K562 (cell line): Measurements from ENCODE around the gene SPATA16. TPM values are rescaled to one million over a fixed set of nuclear protein-coding genes. Genes with fewer than 3 reads are reported as not detected.

ENCODE experiments used
- ATAC-seq: fragments of 200-7000 bp; cut with Tn5 transposase; 3 replicates; pipeline ENCODE4 v1.9.1; 2020; ENCODE audit warnings: moderate library complexity
- BruUV-seq: library from RNA; stranded (reverse); fragments of 400-500 nt; replicated peaks from 2 replicates; lab custom pipeline; 2021; lab: Mats Ljungman, UMichigan
- CTCF ChIA-PET: fragments of 300-600 bp; formaldehyde crosslinking; extraction: SDS; loops from one replicate; lab custom pipeline; 2021; ENCODE audit warnings: low intra/inter-chr PET ratio; lab: Yijun Ruan, JAX
- POLR2A ChIA-PET: fragments of 300-600, 350-650 bp; sonication (Branson Sonifier 250); formaldehyde crosslinking; extraction: SDS; loops from one replicate; lab custom pipeline; 2021; ENCODE audit warnings: antibody characterized with exemption, inconsistent platforms; lab: Yijun Ruan, JAX
- DNase-seq, 4 experiments: peaks; one replicate each; pipeline versions ENCODE4 v3.0.0 to v3.0.0-alpha.2; 2011 to 2018; ENCODE audit warnings: low spot score in 3 of 4, mixed read lengths in 3 of 4; ENCODE audit errors: extremely low read depth in 1 of 4
- FAIRE-seq: peaks from 2 replicates; lab custom pipeline; 2011; peaks lifted over from hg19 to GRCh38; lab: Jason Lieb, UNC
- H2AFZ ChIP-seq: 2 replicates; pipeline ENCODE4 v1.6.0; 2011; ENCODE audit warnings: low read depth, low read length, control low read depth, inconsistent platforms
- H3K27ac ChIP-seq: fragments of 200-600 bp; 3 replicates; pipeline ENCODE4 v1.8.0; 2011; ENCODE audit warnings: low read depth, mild to moderate bottlenecking, control low read depth, inconsistent platforms, low read length, moderate library complexity, mixed read lengths; ENCODE audit errors: extremely low read depth
- H3K27me3 ChIP-seq, 2 experiments: fragments of 300-600 bp in 1 of 2; 2 replicates in 1 of 2; 3 replicates in 1 of 2; pipeline versions ENCODE4 v1.6.0 to v1.8.0; 2011; ENCODE audit warnings: inconsistent platforms in 2 of 2, low read length in 2 of 2, mild to moderate bottlenecking in 1 of 2, mixed read lengths in 1 of 2, moderate library complexity in 1 of 2; ENCODE audit not compliant: control insufficient read depth in 2 of 2, insufficient read depth in 2 of 2
- H3K36me3 ChIP-seq: fragments of 300-600 bp; 3 replicates; pipeline ENCODE4 v1.8.0; 2011; ENCODE audit warnings: mild to moderate bottlenecking, low read length, inconsistent platforms; ENCODE audit not compliant: control insufficient read depth, insufficient read depth
- H3K4me1 ChIP-seq, 2 experiments: fragments of 200-600 bp in 1 of 2; replicated peaks in 1 of 2; 2 replicates in 1 of 2; 3 replicates in 1 of 2; pipeline versions ENCODE4 v1.5.1 to v1.8.0; 2011; ENCODE audit warnings: inconsistent platforms in 2 of 2, low read length in 2 of 2, mild to moderate bottlenecking in 1 of 2, mixed read lengths in 1 of 2, moderate library complexity in 1 of 2; ENCODE audit not compliant: control insufficient read depth in 2 of 2, insufficient read depth in 2 of 2
- H3K4me2 ChIP-seq: 2 replicates; pipeline ENCODE4 v1.6.1; 2011; ENCODE audit warnings: low read length, control low read depth, inconsistent platforms, mixed read lengths; ENCODE audit not compliant: insufficient read depth
- H3K4me3 ChIP-seq: fragments of 200-600 bp; sonication (generic), shearing (Covaris generic); 2 replicates; pipeline ENCODE4 v1.5.1; 2016; ENCODE audit warnings: control low read depth, inconsistent platforms
- H3K79me2 ChIP-seq: fragments of 200-600 bp; 3 replicates; pipeline ENCODE4 v1.8.0; 2011; ENCODE audit warnings: low read length, inconsistent platforms; ENCODE audit not compliant: control insufficient read depth, insufficient read depth
- H3K9ac ChIP-seq, 2 experiments: 2 replicates each; pipeline versions ENCODE4 v1.6.0 to v1.6.1; 2011; ENCODE audit warnings: low read depth in 2 of 2, low read length in 2 of 2, control low read depth in 1 of 2, inconsistent platforms in 1 of 2, mild to moderate bottlenecking in 1 of 2, mixed read lengths in 1 of 2; ENCODE audit not compliant: insufficient read depth in 1 of 2
- H3K9me1 ChIP-seq: one replicate; pipeline ENCODE4 v1.6.0; 2011; ENCODE audit warnings: inconsistent platforms, mild to moderate bottlenecking, low read length, moderate library complexity; ENCODE audit not compliant: control insufficient read depth, insufficient read depth
- H3K9me3 ChIP-seq: replicated peaks from 2 replicates; pipeline ENCODE4 v1.5.1; 2011; ENCODE audit warnings: low read depth, low read length, inconsistent platforms; ENCODE audit not compliant: control insufficient read depth, insufficient read depth
- H4K20me1 ChIP-seq: replicated peaks from 2 replicates; pipeline ENCODE4 v1.6.1; 2011; ENCODE audit warnings: low read length, inconsistent platforms, mixed read lengths; ENCODE audit not compliant: control insufficient read depth, insufficient read depth
- BRCA1 ChIP-seq, 2 experiments: fragments of 450-650 bp in 1 of 2; sonication (generic) in 1 of 2; formaldehyde crosslinking in 1 of 2; IDR thresholded peaks; 2 replicates each; pipeline versions ENCODE4 v1.5.0 to v1.6.1; 2017 to 2020; ENCODE audit warnings: mild to moderate bottlenecking in 1 of 2, missing genetic modification reagents in 1 of 2
- CHD2 ChIP-seq: IDR thresholded peaks from 2 replicates; pipeline ENCODE4 v1.6.1; 2011; ENCODE audit warnings: low read depth, low read length
- CTBP1 ChIP-seq: fragments of 450-650 bp; IDR thresholded peaks from 2 replicates; pipeline ENCODE4 v1.6.1; 2016; ENCODE audit warnings: borderline replicate concordance
- DMBX1 ChIP-seq: fragments of 250-450 bp; sonication (Bioruptor Pico); IDR thresholded peaks from 2 replicates; pipeline ENCODE4 v1.8.0; 2022; ENCODE audit warnings: inconsistent platforms, mild to moderate bottlenecking, moderate library complexity, borderline replicate concordance
- EGR1 ChIP-seq: fragments of 450-650 bp; conservative IDR thresholded peaks from 2 replicates; pipeline ENCODE4 v1.6.1; 2017; ENCODE audit warnings: mild to moderate bottlenecking
- GATAD2B ChIP-seq: fragments of 450-650 bp; IDR thresholded peaks from 2 replicates; pipeline ENCODE4 v1.6.1; 2017; ENCODE audit warnings: mild to moderate bottlenecking, borderline replicate concordance
- MAFG ChIP-seq: fragments of 450-650 bp; conservative IDR thresholded peaks from 2 replicates; pipeline ENCODE4 v1.6.1; 2016; ENCODE audit warnings: missing genetic modification characterization, missing compliant biosample characterization
- MEIS2 ChIP-seq: fragments of 450-650 bp; IDR thresholded peaks from 2 replicates; pipeline ENCODE4 v1.6.1; 2014; ENCODE audit warnings: mild to moderate bottlenecking; ENCODE audit not compliant: partially characterized antibody
- NFE2L1 ChIP-seq: fragments of 450-650 bp; IDR thresholded peaks from 2 replicates; pipeline ENCODE4 v1.6.1; 2016; ENCODE audit warnings: missing genetic modification characterization, low read depth, mild to moderate bottlenecking, missing compliant biosample characterization, moderate library complexity, borderline replicate concordance
- POLR2AphosphoS5 ChIP-seq: IDR thresholded peaks from 2 replicates; pipeline ENCODE4 v1.6.1; 2011; ENCODE audit warnings: mild to moderate bottlenecking, low read depth, low read length, moderate library complexity; ENCODE audit not compliant: control insufficient read depth, insufficient read depth
- RAD21 ChIP-seq, 2 experiments: fragments of 250-450 bp in 1 of 2; fragments of 450-650 bp in 1 of 2; sonication (Bioruptor Pico) in 1 of 2; formaldehyde crosslinking in 1 of 2; IDR thresholded peaks in 1 of 2; conservative IDR thresholded peaks in 1 of 2; 2 replicates each; pipeline versions ENCODE4 v1.4.0 to v1.8.0; 2020 to 2022; ENCODE audit warnings: mild to moderate bottlenecking in 2 of 2, moderate library complexity in 1 of 2
- YY1 ChIP-seq, 3 experiments: IDR thresholded peaks; 2 replicates each; pipeline ENCODE4 v1.6.1; 2011; ENCODE audit warnings: low read length in 2 of 3, mild to moderate bottlenecking in 2 of 3, moderate library complexity in 2 of 3, borderline replicate concordance in 1 of 3, control low read depth in 1 of 3, low read depth in 1 of 3; ENCODE audit not compliant: insufficient read depth in 3 of 3, insufficient replicate concordance in 2 of 3, control insufficient read depth in 1 of 3, insufficient read length in 1 of 3; ENCODE audit errors: extremely low read depth in 1 of 3
- ZNF253 ChIP-seq: fragments of 250-450 bp; sonication (Bioruptor Pico); conservative IDR thresholded peaks from 2 replicates; pipeline ENCODE4 v1.6.1; 2021; ENCODE audit warnings: mild to moderate bottlenecking
- ZNF347 ChIP-seq: fragments of 450-650 bp; formaldehyde crosslinking; IDR thresholded peaks from 2 replicates; pipeline ENCODE4 v1.4.0; 2020; ENCODE audit warnings: low read depth, mild to moderate bottlenecking, moderate library complexity
- ZNF507 ChIP-seq: conservative IDR thresholded peaks from 2 replicates; pipeline ENCODE4 v1.6.1; 2017; ENCODE audit warnings: missing genetic modification characterization, missing compliant biosample characterization
- WGBS: fragments of 100-300 bp; shearing (Covaris generic); methylation state at CpG from one replicate; pipeline ENCODE4 v1.1.6; 2016; ENCODE audit warnings: low coverage, mixed read lengths; ENCODE audit not compliant: insufficient coverage; ENCODE audit errors: missing lambda C conversion rate; 5-methylcytosine and 5-hydroxymethylcytosine counted together
- in situ Hi-C: fragments of 300-500 bp; cut with MboI; formaldehyde crosslinking; loops from 4 replicates; pipeline ENCODE4 v1.15.0; 2018; ENCODE audit warnings: inconsistent platforms, mixed read lengths
- intact Hi-C: fragments of 100-400 bp; cut with micrococcal nuclease; formaldehyde crosslinking; loops from 2 replicates; pipeline ENCODE4 v1.14.2; 2022
- polyA plus RNA-seq, 8 experiments: library from polyadenylated mRNA; depleted of rRNA in 4 of 8; stranded (reverse) in 5 of 8; unstranded in 3 of 8; fragments of >200 nt; fragmentation: Nextera tagmentation in 2 of 8; fragmentation: Illumina TruSeq in 1 of 8; extraction: Ambion mirVana in 2 of 8; extraction: Trizol in 1 of 8; gene quantifications; 2 replicates each; pipeline versions ENCODE4 v1.2.1 to v1.2.3, GENCODE V29; 2011 to 2014; ENCODE audit warnings: inconsistent platforms in 1 of 8, missing spikeins in 1 of 8
- total RNA-seq, 7 experiments: library from RNA; depleted of rRNA in 6 of 7; stranded (reverse); fragments of >200 nt in 6 of 7; fragmentation: Illumina TruSeq in 2 of 7; extraction: Trizol in 2 of 7; gene quantifications; 2 replicates each; pipeline versions ENCODE4 v1.2.1 to v1.2.3, GENCODE V29; 2011 to 2021; ENCODE audit warnings: low replicate concordance in 1 of 7
- TF ChIP-seq, protein P1 (sequence below): fragments of 250-450 bp; sonication (Bioruptor Pico); IDR thresholded peaks from 2 replicates; pipeline ENCODE4 v1.9.0; 2021; ENCODE audit warnings: mild to moderate bottlenecking, inconsistent platforms
- TF ChIP-seq, protein P2 (sequence below): fragments of 450-650 bp; IDR thresholded peaks from 2 replicates; pipeline ENCODE4 v1.6.1; 2016

SPATA16 gene
- total and polyA plus RNA-seq, 9 of the 15 experiments (the other 6 are each of a cell fraction or from before 2014, with no cell fraction given) = not detected

DNA sequence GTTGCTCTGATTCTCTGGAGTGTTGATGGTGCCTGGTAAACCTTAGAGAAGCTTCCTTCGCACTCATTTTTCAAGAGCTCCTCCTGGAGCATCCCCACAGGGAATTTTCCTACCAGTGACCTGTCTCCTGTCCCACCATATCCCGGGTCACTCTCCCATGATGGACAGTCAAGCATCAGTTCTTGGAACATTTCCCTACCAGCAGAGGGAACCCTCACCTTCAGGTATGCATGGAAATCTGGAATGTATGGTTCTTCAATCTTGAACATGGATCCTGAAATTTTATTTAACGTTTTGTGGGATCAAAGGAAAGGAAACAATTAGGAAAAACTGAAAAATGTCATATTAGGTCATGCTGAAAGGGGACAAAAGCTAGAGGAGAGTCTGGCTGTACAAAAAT lies 153.8 kb downstream of the SPATA16 start:
- whole genome bisulfite sequencing = 4% methylated on average over 3 of the region's 3 CpGs
- Histone ChIP-seq H3K9me3 (no peaks in the 10 kb centered on the region), H4K20me1 (no peaks in the 10 kb centered on the region), H3K4me1 (peaks cover 0 to 7% of the 10 kb centered on the region in 2 experiments; a peak in 3 of 5 replicates), H3K9me1 (no peaks in the 10 kb centered on the region), H3K27ac (no peak overlapping the region), H3K79me2 (no peaks in the 10 kb centered on the region), H3K4me2 (no peak overlapping the region), H3K4me3 (no peak overlapping the region), H2AFZ (no peak overlapping the region), H3K36me3 (no peaks in the 10 kb centered on the region), H3K27me3 (no peaks in the 10 kb centered on the region), H3K9ac (no peak overlapping the region)
- ChIA-PET CTCF (interaction anchor here (2.1 kb wide), 1 partner anchor 59 kb away, joined by 11 read pairs; no protein-coding TSS in a partner anchor), POLR2A (no interaction called here)
- peak; percentile 30 to 72 (median 34) for DNase-seq
- in situ Hi-C loops = loop anchor here (10.0 kb wide), 2 partner anchors 58 to 288 kb away; no protein-coding TSS in a partner anchor
- FAIRE-seq = peak; percentile 90
- peak; percentile 80 for ATAC-seq
- intact Hi-C loops = loop anchor here (1.0 to 10.0 kb wide), 3 partner anchors 59 to 878 kb away; no protein-coding TSS in a partner anchor
- BruUV-seq = no TSS peak
- TF ChIP-seq DMBX1 (CRISPR knock-in tag) (no peak), ZNF347 (no peak), YY1 (IDR thresholded peaks at IDR 0.05; ENCODE audit: borderline replicate concordance in 1 of 3, control insufficient read depth in 1 of 3, extremely low read depth in 1 of 3, insufficient read depth in 3 of 3, insufficient read length in 1 of 3, insufficient replicate concordance in 2 of 3, low read depth in 1 of 3, low read length in 2 of 3) (no peak), GATAD2B (no peak), NFE2L1 (tag) (no peak), ZNF507 (tag) (no peak), BRCA1 (IDR thresholded peaks at IDR 0.05) (no peak), BRCA1 (CRISPR knock-in tag; IDR thresholded peaks at IDR 0.05) (no peak), CTBP1 (0 out of 2 replicates have a peak, but pooled peaks have one; percentile 24), RAD21 (CRISPR knock-in tag; conservative IDR thresholded peaks at IDR 0.05 in 1 of 2, IDR thresholded peaks at IDR 0.05 in 1 of 2) (peak; percentile 94 to 98), MEIS2 (peak; percentile 36), ZNF253 (CRISPR knock-in tag) (no peak), EGR1 (no peak), CHD2 (no peak), MAFG (tag) (no peak), POLR2AphosphoS5 (no peak)
- TF ChIP-seq, protein P1, sequence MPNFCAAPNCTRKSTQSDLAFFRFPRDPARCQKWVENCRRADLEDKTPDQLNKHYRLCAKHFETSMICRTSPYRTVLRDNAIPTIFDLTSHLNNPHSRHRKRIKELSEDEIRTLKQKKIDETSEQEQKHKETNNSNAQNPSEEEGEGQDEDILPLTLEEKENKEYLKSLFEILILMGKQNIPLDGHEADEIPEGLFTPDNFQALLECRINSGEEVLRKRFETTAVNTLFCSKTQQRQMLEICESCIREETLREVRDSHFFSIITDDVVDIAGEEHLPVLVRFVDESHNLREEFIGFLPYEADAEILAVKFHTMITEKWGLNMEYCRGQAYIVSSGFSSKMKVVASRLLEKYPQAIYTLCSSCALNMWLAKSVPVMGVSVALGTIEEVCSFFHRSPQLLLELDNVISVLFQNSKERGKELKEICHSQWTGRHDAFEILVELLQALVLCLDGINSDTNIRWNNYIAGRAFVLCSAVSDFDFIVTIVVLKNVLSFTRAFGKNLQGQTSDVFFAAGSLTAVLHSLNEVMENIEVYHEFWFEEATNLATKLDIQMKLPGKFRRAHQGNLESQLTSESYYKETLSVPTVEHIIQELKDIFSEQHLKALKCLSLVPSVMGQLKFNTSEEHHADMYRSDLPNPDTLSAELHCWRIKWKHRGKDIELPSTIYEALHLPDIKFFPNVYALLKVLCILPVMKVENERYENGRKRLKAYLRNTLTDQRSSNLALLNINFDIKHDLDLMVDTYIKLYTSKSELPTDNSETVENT = no peak
- TF ChIP-seq, protein P2, sequence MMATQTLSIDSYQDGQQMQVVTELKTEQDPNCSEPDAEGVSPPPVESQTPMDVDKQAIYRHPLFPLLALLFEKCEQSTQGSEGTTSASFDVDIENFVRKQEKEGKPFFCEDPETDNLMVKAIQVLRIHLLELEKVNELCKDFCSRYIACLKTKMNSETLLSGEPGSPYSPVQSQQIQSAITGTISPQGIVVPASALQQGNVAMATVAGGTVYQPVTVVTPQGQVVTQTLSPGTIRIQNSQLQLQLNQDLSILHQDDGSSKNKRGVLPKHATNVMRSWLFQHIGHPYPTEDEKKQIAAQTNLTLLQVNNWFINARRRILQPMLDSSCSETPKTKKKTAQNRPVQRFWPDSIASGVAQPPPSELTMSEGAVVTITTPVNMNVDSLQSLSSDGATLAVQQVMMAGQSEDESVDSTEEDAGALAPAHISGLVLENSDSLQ = peak; percentile 83
